H9 (cell line): ENCODE results near the gene BAAT. TPM values are rescaled to one million over a fixed set of nuclear protein-coding genes. Genes with fewer than 3 reads are reported as not detected.

Source experiments
- DNase-seq: peaks from one replicate; pipeline ENCODE4 v3.0.0-alpha.2; 2017
- H2AFZ ChIP-seq: one replicate; pipeline ENCODE4 v1.6.1; 2013; ENCODE audit warnings: mild to moderate bottlenecking, low read length, control low read depth, moderate library complexity
- H2AK5ac ChIP-seq: 2 replicates; pipeline ENCODE4 v1.6.1; 2013; ENCODE audit warnings: low read length, control low read depth, mixed read lengths; ENCODE audit not compliant: insufficient read length
- H2BK120ac ChIP-seq: one replicate; pipeline ENCODE4 v1.6.1; 2013; ENCODE audit warnings: low read depth, mild to moderate bottlenecking, low read length, control low read depth, inconsistent platforms; ENCODE audit not compliant: poor library complexity, severe bottlenecking
- H2BK12ac ChIP-seq: 2 replicates; pipeline ENCODE4 v1.6.1; 2013; ENCODE audit warnings: low read length, control low read depth, mixed read lengths, low read depth; ENCODE audit not compliant: insufficient read length
- H2BK15ac ChIP-seq: 2 replicates; pipeline ENCODE4 v1.6.1; 2013; ENCODE audit warnings: low read depth, low read length, control low read depth
- H2BK20ac ChIP-seq: one replicate; pipeline ENCODE4 v1.6.1; 2013; ENCODE audit warnings: low read depth, mild to moderate bottlenecking, low read length, control low read depth, inconsistent platforms; ENCODE audit not compliant: poor library complexity, severe bottlenecking
- H2BK5ac ChIP-seq: 2 replicates; pipeline ENCODE4 v1.6.1; 2013; ENCODE audit warnings: low read length, control low read depth, mixed read lengths; ENCODE audit not compliant: insufficient read length
- H3K14ac ChIP-seq: 2 replicates; pipeline ENCODE4 v1.6.1; 2013; ENCODE audit warnings: low read length, control low read depth; ENCODE audit not compliant: insufficient read depth
- H3K18ac ChIP-seq: 2 replicates; pipeline ENCODE4 v1.6.1; 2013; ENCODE audit warnings: low read depth, mild to moderate bottlenecking, mixed read lengths, low read length, control low read depth; ENCODE audit not compliant: insufficient read length
- H3K23ac ChIP-seq: 2 replicates; pipeline ENCODE4 v1.6.1; 2013; ENCODE audit warnings: low read length, control low read depth, mixed read lengths, low read depth; ENCODE audit not compliant: insufficient read length
- H3K23me2 ChIP-seq: 2 replicates; pipeline ENCODE4 v1.6.1; 2013; ENCODE audit warnings: low read depth, mild to moderate bottlenecking, mixed read lengths, low read length, control low read depth; ENCODE audit not compliant: insufficient read length, poor library complexity, severe bottlenecking
- H3K27ac ChIP-seq: 2 replicates; pipeline ENCODE4 v1.5.1; 2013; ENCODE audit warnings: low read length, control low read depth, mixed read lengths, low read depth; ENCODE audit not compliant: insufficient read length
- H3K27me3 ChIP-seq: 2 replicates; pipeline ENCODE4 v1.6.1; 2013; ENCODE audit warnings: low read length, control low read depth, inconsistent platforms; ENCODE audit not compliant: insufficient read depth
- H3K4ac ChIP-seq: 2 replicates; pipeline ENCODE4 v1.6.1; 2013; ENCODE audit warnings: low read depth, mild to moderate bottlenecking, control low read depth, inconsistent platforms, low read length, moderate library complexity
- H3K4me1 ChIP-seq: 2 replicates; pipeline ENCODE4 v1.6.1; 2013; ENCODE audit warnings: low read length, control low read depth, inconsistent platforms; ENCODE audit not compliant: insufficient read depth
- H3K4me2 ChIP-seq: 2 replicates; pipeline ENCODE4 v1.6.1; 2013; ENCODE audit warnings: low read length, control low read depth, mixed read lengths; ENCODE audit not compliant: insufficient read length, insufficient read depth
- H3K56ac ChIP-seq: 2 replicates; pipeline ENCODE4 v1.6.1; 2013; ENCODE audit warnings: low read depth, mild to moderate bottlenecking, mixed read lengths, low read length, control low read depth; ENCODE audit not compliant: insufficient read length
- H3K79me1 ChIP-seq: 2 replicates; pipeline ENCODE4 v1.6.1; 2013; ENCODE audit warnings: low read depth, mild to moderate bottlenecking, moderate library complexity, low read length, control low read depth, inconsistent platforms; ENCODE audit not compliant: insufficient read depth, poor library complexity, severe bottlenecking
- H3K79me2 ChIP-seq: 2 replicates; pipeline ENCODE4 v1.6.1; 2013; ENCODE audit warnings: low read length, control low read depth, inconsistent platforms; ENCODE audit not compliant: insufficient read depth
- H3K9ac ChIP-seq: 2 replicates; pipeline ENCODE4 v1.6.1; 2013; ENCODE audit warnings: low read length, control low read depth, mixed read lengths; ENCODE audit not compliant: insufficient read length; ENCODE audit errors: extremely low read depth
- H3K9me3 ChIP-seq: one replicate; pipeline ENCODE4 v1.6.1; 2013; ENCODE audit warnings: low read depth, low read length, inconsistent platforms; ENCODE audit not compliant: control insufficient read depth
- H3T11ph ChIP-seq: one replicate; pipeline ENCODE4 v1.6.1; 2013; ENCODE audit warnings: mild to moderate bottlenecking, low read length, control low read depth, inconsistent platforms
- H4K20me1 ChIP-seq: one replicate; pipeline ENCODE4 v1.6.1; 2013; ENCODE audit not compliant: control insufficient read depth, insufficient read length, insufficient read depth
- H4K5ac ChIP-seq: 2 replicates; pipeline ENCODE4 v1.6.1; 2013; ENCODE audit warnings: low read depth, mild to moderate bottlenecking, mixed read lengths, low read length, control low read depth; ENCODE audit not compliant: insufficient read length
- H4K8ac ChIP-seq: replicated peaks from 2 replicates; pipeline ENCODE4 v1.6.1; 2013; ENCODE audit warnings: low read length, control low read depth, mixed read lengths, low read depth; ENCODE audit not compliant: insufficient read length
- H4K91ac ChIP-seq: 2 replicates; pipeline ENCODE4 v1.6.1; 2013; ENCODE audit warnings: low read depth, mild to moderate bottlenecking, moderate library complexity, mixed read lengths, low read length, control low read depth; ENCODE audit not compliant: insufficient read length
- H3K27ac Mint-ChIP-seq, 3 experiments: 2 replicates in 2 of 3; 3 replicates in 1 of 3; pipeline ENCODE4 v1.8.0; 2020 to 2021; ENCODE audit warnings: mixed read lengths in 3 of 3, mild to moderate bottlenecking in 1 of 3, moderate library complexity in 1 of 3
- H3K27me3 Mint-ChIP-seq: 2 replicates; pipeline ENCODE4 v1.8.0; 2021; ENCODE audit warnings: low read depth, mild to moderate bottlenecking, moderate library complexity, mixed read lengths
- H3K36me3 Mint-ChIP-seq, 3 experiments: 2 replicates in 2 of 3; 3 replicates in 1 of 3; pipeline ENCODE4 v1.8.0; 2020 to 2021; ENCODE audit warnings: low read depth in 3 of 3, mixed read lengths in 3 of 3; ENCODE audit not compliant: insufficient read depth in 1 of 3
- H3K4me1 Mint-ChIP-seq, 2 experiments: 2 replicates each; pipeline ENCODE4 v1.8.0; 2020; ENCODE audit warnings: mixed read lengths in 2 of 2
- H3K4me3 Mint-ChIP-seq, 2 experiments: 2 replicates in 1 of 2; 3 replicates in 1 of 2; pipeline ENCODE4 v1.8.0; 2020 to 2021; ENCODE audit warnings: mild to moderate bottlenecking in 2 of 2, mixed read lengths in 2 of 2, moderate library complexity in 1 of 2
- H3K9me3 Mint-ChIP-seq, 2 experiments: 2 replicates in 1 of 2; 3 replicates in 1 of 2; pipeline ENCODE4 v1.8.0; 2020; ENCODE audit warnings: mild to moderate bottlenecking in 2 of 2, mixed read lengths in 2 of 2, moderate library complexity in 1 of 2
- CTCF ChIP-seq: fragments of 200-600 bp; sonication (generic); conservative IDR thresholded peaks from 3 replicates; pipeline ENCODE4 v1.8.0; 2021; ENCODE audit warnings: antibody characterized with exemption, mild to moderate bottlenecking
- total RNA-seq: library from RNA; stranded (reverse); gene quantifications from 2 replicates; pipeline ENCODE4 v1.2.1, GENCODE V29; 2021

BAAT gene
- total RNA-seq, 1 experiment from 2014 or later = 0.09 TPM

- Histone ChIP-seq H3K27ac (no peak overlapping the region), H4K20me1 (no peaks in the 10 kb centered on the region), H3K23ac (no peak overlapping the region), H3K14ac (no peak overlapping the region), H3K18ac (no peak overlapping the region), H3K79me2 (no peaks in the 10 kb centered on the region), H2BK15ac (no peak overlapping the region), H3K23me2 (no peaks in the 10 kb centered on the region), H3T11ph (no peak overlapping the region), H4K8ac (no peak overlapping the region), H4K5ac (no peak overlapping the region), H3K9ac (no peak overlapping the region), H3K4me2 (no peak overlapping the region), H3K4me1 (no peaks in the 10 kb centered on the region), H3K27me3 (no peaks in the 10 kb centered on the region), H2BK5ac (no peak overlapping the region), H3K56ac (no peak overlapping the region), H3K4ac (no peak overlapping the region), H2BK120ac (no peak overlapping the region), H2BK20ac (no peak overlapping the region), H3K79me1 (no peaks in the 10 kb centered on the region), H4K91ac (no peak overlapping the region), H2AFZ (no peak overlapping the region), H2BK12ac (no peak overlapping the region), H3K9me3 (no peaks in the 10 kb centered on the region), H2AK5ac (no peak overlapping the region)
- Mint-ChIP-seq H3K4me3 (no peak overlapping the region), H3K36me3 (peaks cover 0 to 9% (median 0%) of the 10 kb centered on the region in 3 experiments; a peak in 2 of 7 replicates), H3K4me1 (peaks cover 4 to 8% of the 10 kb centered on the region in 2 experiments), H3K9me3 (peaks cover 0 to 7% of the 10 kb centered on the region in 2 experiments; a peak in 3 of 5 replicates), H3K27ac (no peak overlapping the region), H3K27me3 (peaks cover 3% of the 10 kb centered on the region; the same call in 1 of the 2 replicates)
- no peak for DNase-seq
- TF ChIP-seq CTCF = no peak
Measured at GRCh38 chr9:101341958-101342357, 42.8 kb downstream of the BAAT start.
